ENCODE measurements around the gene RAB4A. TPM values are rescaled to one million over a fixed set of nuclear protein-coding genes. Genes with fewer than 3 reads are reported as not detected.

The RAB4A gene
- total and polyA plus RNA-seq, 2 of the 13 experiments (the other 11 are each of a cell fraction or from before 2014, with no cell fraction given): 56.0 to 80.1 TPM

DNA sequence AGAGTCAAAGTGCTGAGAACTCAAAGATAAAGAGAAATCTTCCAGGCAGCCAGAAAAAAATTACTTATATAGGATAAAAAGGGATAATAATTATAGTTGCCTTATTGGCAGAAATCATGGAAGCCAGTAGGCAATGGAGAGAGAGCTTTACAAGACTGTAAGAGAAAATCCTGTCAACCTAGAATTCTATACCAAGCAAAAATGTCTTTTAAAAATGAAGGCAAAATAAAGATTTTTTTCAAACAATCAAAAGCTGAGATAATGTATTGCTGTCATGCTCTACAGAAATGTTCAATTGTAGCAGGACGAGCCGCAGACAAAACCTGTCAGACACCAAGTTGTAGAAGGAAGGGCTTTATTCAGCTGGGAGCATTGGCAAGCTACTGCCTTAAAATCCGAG lies 26.8 kb upstream of the RAB4A start:
- Histone ChIP-seq H3K79me2 (ENCODE audit: insufficient read depth, low read length) (no peaks in the 10 kb centered on the region), H2AFZ (ENCODE audit: low read length) (no peak overlapping the region), H3K4me1 (ENCODE audit: insufficient read depth, low read length) (peaks cover 20% of the 10 kb centered on the region), H3K4me3 (replicated peaks in 1 of 3; ENCODE audit: insufficient read depth in 1 of 3, low read depth in 2 of 3, low read length in 3 of 3) (no peak overlapping the region), H3K9me3 (ENCODE audit: low read length) (peaks cover 17% of the 10 kb centered on the region), H3K4me2 (ENCODE audit: low read depth, low read length) (no peak overlapping the region), H3K27ac (ENCODE audit: extremely low read length, insufficient read depth, low read length) (no peak overlapping the region), H3K36me3 (replicated peaks in 1 of 2; ENCODE audit: control insufficient read depth in 1 of 2, insufficient read depth in 2 of 2, low read length in 2 of 2) (no peaks in the 10 kb centered on the region), H3K27me3 (ENCODE audit: control insufficient read depth in 1 of 2, insufficient read depth in 2 of 2, low read length in 2 of 2) (peaks cover 0 to 4% of the 10 kb centered on the region in 2 experiments; a peak in 2 of 5 replicates), H4K20me1 (ENCODE audit: insufficient read depth, low read length) (no peaks in the 10 kb centered on the region), H3K9ac (ENCODE audit: insufficient read depth, low read depth, low read length) (no peak overlapping the region)
- in situ Hi-C loops (cut with HindIII; ENCODE audit: extremely low pct_ligation_motif_present, low pct_unique_long_range_greater_than_20kb): no loop called here
- WGBS (ENCODE audit: low lambda C conversion rate): 41% methylated on average over 3 of the region's 3 CpGs
- no peak for FAIRE-seq
- POLR2A ChIA-PET: no interaction called here
- TF ChIP-seq ZNF781 (CRISPR knock-in tag; IDR thresholded peaks at IDR 0.05; ENCODE audit: borderline replicate concordance, not compliant biosample characterization) (no peak), ZNF773 (CRISPR knock-in tag; IDR thresholded peaks at IDR 0.05; ENCODE audit: borderline replicate concordance) (no peak), ZNF136 (CRISPR knock-in tag; IDR thresholded peaks at IDR 0.05; ENCODE audit: low read depth) (peak; percentile 96; the same call in 1 of the 2 replicates)
- CTCF ChIA-PET (ENCODE audit: low intra/inter-chr PET ratio, low total read pairs): no interaction called here
- no peak for ATAC-seq
- intact Hi-C loops (cut with micrococcal nuclease; ENCODE audit: unreplicated experiment): no loop called here
- BruUV-seq (replicated peaks): no TSS peak
- DNase-seq (ENCODE audit: low spot score): no peak

DNA sequence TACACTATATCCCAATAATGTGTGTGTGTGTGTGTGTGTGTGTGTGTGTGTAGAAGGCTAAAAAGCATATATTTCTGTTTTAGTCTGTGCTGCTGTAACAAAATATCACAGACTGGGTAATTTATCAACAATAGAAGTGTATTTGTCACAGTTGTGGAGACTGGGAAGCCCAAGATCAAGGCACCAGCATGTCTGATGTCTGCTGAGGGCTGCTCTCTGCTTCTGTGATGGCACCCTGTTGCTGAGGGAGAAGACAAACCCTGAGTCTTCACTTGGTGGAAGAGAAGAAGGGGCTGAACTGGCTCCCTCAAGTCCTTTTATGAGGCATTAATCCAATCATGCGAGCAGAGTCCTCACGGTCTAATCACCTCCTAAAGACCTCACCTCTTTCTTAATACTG lies 23.0 kb upstream of the RAB4A start:
- POLR2A ChIA-PET: no interaction called here
- no peak for ATAC-seq
- intact Hi-C loops (cut with micrococcal nuclease; ENCODE audit: unreplicated experiment) (no loop called here), in situ Hi-C loops (cut with HindIII; ENCODE audit: extremely low pct_ligation_motif_present, low pct_unique_long_range_greater_than_20kb) (no loop called here)
- WGBS (ENCODE audit: low lambda C conversion rate): 32% methylated on average over 2 of the region's 2 CpGs
- Histone ChIP-seq H3K9me3 (ENCODE audit: low read length) (peaks cover 17% of the 10 kb centered on the region), H3K9ac (ENCODE audit: insufficient read depth, low read depth, low read length) (no peak overlapping the region), H3K36me3 (replicated peaks in 1 of 2; ENCODE audit: control insufficient read depth in 1 of 2, insufficient read depth in 2 of 2, low read length in 2 of 2) (no peaks in the 10 kb centered on the region), H4K20me1 (ENCODE audit: insufficient read depth, low read length) (no peaks in the 10 kb centered on the region), H3K4me3 (replicated peaks in 1 of 3; ENCODE audit: insufficient read depth in 1 of 3, low read depth in 2 of 3, low read length in 3 of 3) (no peak overlapping the region), H3K27me3 (ENCODE audit: control insufficient read depth in 1 of 2, insufficient read depth in 2 of 2, low read length in 2 of 2) (peaks cover 0 to 8% of the 10 kb centered on the region in 2 experiments; a peak in 2 of 5 replicates), H3K4me2 (ENCODE audit: low read depth, low read length) (no peak overlapping the region), H3K4me1 (ENCODE audit: insufficient read depth, low read length) (peaks cover 35% of the 10 kb centered on the region), H3K79me2 (ENCODE audit: insufficient read depth, low read length) (no peaks in the 10 kb centered on the region), H2AFZ (ENCODE audit: low read length) (no peak overlapping the region), H3K27ac (ENCODE audit: extremely low read length, insufficient read depth, low read length) (no peak overlapping the region)
- BruUV-seq (replicated peaks): no TSS peak
- CTCF ChIA-PET (ENCODE audit: low intra/inter-chr PET ratio, low total read pairs): no interaction called here
- FAIRE-seq: no peak
- DNase-seq (ENCODE audit: low spot score): no peak
- TF ChIP-seq ZNF367 (CRISPR knock-in tag; IDR thresholded peaks at IDR 0.05; ENCODE audit: borderline replicate concordance) (no peak), ZNF234 (CRISPR knock-in tag; conservative IDR thresholded peaks at IDR 0.05) (no peak), HES4 (CRISPR knock-in tag; IDR thresholded peaks at IDR 0.05; ENCODE audit: borderline replicate concordance) (no peak), ZNF790 (CRISPR knock-in tag; IDR thresholded peaks at IDR 0.05; ENCODE audit: borderline replicate concordance) (no peak)

Data from HepG2 (cell line).